HEK293 (cell line): Measurements from ENCODE around the gene MED10.

Source experiments
- CTCF ChIA-PET: fragments of 350-600 bp; formaldehyde crosslinking; extraction: SDS; loops from one replicate; lab custom pipeline; 2021; ENCODE audit warnings: antibody characterized with exemption; lab: Yijun Ruan, JAX
- POLR2A ChIA-PET: fragments of 300-600 bp; formaldehyde crosslinking; extraction: SDS; loops from one replicate; lab custom pipeline; 2020; ENCODE audit warnings: antibody characterized with exemption, inconsistent platforms; lab: Yijun Ruan, JAX
- H3K27ac ChIP-seq: fragments of 200-500 bp; sonication (Bioruptor generic); 2 replicates; pipeline ENCODE4 v1.5.1; 2014; ENCODE audit warnings: low read depth, low read length, control low read depth, inconsistent platforms; ENCODE audit errors: extremely low read depth
- H3K36me3 ChIP-seq, 2 experiments: fragments of 200-500 bp in 1 of 2; sonication (Bioruptor generic) in 1 of 2; 1 replicate in 1 of 2; 2 replicates in 1 of 2; pipeline ENCODE4 v1.5.1; 2014 to 2017; ENCODE audit warnings: inconsistent platforms in 2 of 2, low read length in 2 of 2; ENCODE audit not compliant: control insufficient read depth in 2 of 2, insufficient read depth in 1 of 2
- H3K4me1 ChIP-seq: fragments of 200-500 bp; sonication (Bioruptor generic); 2 replicates; pipeline ENCODE4 v1.5.1; 2014; ENCODE audit warnings: mild to moderate bottlenecking, low read length, inconsistent platforms; ENCODE audit not compliant: control insufficient read depth, insufficient read depth
- H3K4me3 ChIP-seq: 2 replicates; pipeline ENCODE4 v1.5.1; 2011; ENCODE audit warnings: low read depth, mild to moderate bottlenecking, control low read depth, low read length, moderate library complexity
- H3K9me3 ChIP-seq: fragments of 200-500 bp; sonication (Bioruptor generic); 2 replicates; pipeline ENCODE4 v1.5.1; 2014; ENCODE audit warnings: low read depth, low read length, inconsistent platforms; ENCODE audit not compliant: control insufficient read depth, insufficient read depth
- FEZF1 ChIP-seq: fragments of 450-650 bp; formaldehyde crosslinking; IDR thresholded peaks from 2 replicates; pipeline ENCODE4 v1.5.1; 2016; ENCODE audit warnings: missing biosample characterization, missing genetic modification characterization
- SP2 ChIP-seq: fragments of 450-650 bp; formaldehyde crosslinking; IDR thresholded peaks from 2 replicates; pipeline ENCODE4 v1.5.1; 2016; ENCODE audit warnings: missing biosample characterization, missing genetic modification characterization
- TCF7L2 ChIP-seq: IDR thresholded peaks from 2 replicates; pipeline ENCODE4 v1.6.1; 2011; ENCODE audit warnings: low read depth, mild to moderate bottlenecking, inconsistent platforms, low read length, moderate library complexity, borderline replicate concordance
- ZIC2 ChIP-seq: fragments of 450-650 bp; formaldehyde crosslinking; IDR thresholded peaks from 2 replicates; pipeline ENCODE4 v1.5.1; 2016; ENCODE audit warnings: missing biosample characterization, missing genetic modification characterization
- ZNF155 ChIP-seq: fragments of 450-650 bp; formaldehyde crosslinking; IDR thresholded peaks from 2 replicates; pipeline ENCODE4 v1.5.1; 2016; ENCODE audit warnings: missing biosample characterization, missing genetic modification characterization
- ZNF169 ChIP-seq: fragments of 450-650 bp; formaldehyde crosslinking; IDR thresholded peaks from 2 replicates; pipeline ENCODE4 v1.5.1; 2016; ENCODE audit warnings: missing biosample characterization, missing genetic modification characterization
- ZNF26 ChIP-seq: fragments of 450-650 bp; formaldehyde crosslinking; IDR thresholded peaks from 2 replicates; pipeline ENCODE4 v1.5.1; 2016; ENCODE audit warnings: missing biosample characterization, missing genetic modification characterization
- ZNF473 ChIP-seq: fragments of 450-650 bp; formaldehyde crosslinking; IDR thresholded peaks from 2 replicates; pipeline ENCODE4 v1.5.1; 2017; ENCODE audit warnings: missing biosample characterization, missing genetic modification characterization
- ZNF510 ChIP-seq: fragments of 450-650 bp; formaldehyde crosslinking; IDR thresholded peaks from 2 replicates; pipeline ENCODE4 v1.5.1; 2018; ENCODE audit warnings: mild to moderate bottlenecking, missing genetic modification characterization, missing biosample characterization; ENCODE audit not compliant: insufficient replicate concordance
- ZNF560 ChIP-seq: fragments of 450-650 bp; formaldehyde crosslinking; IDR thresholded peaks from 2 replicates; pipeline ENCODE4 v1.5.1; 2017; ENCODE audit warnings: missing biosample characterization, missing genetic modification characterization, borderline replicate concordance
- ZNF561 ChIP-seq: fragments of 450-650 bp; IDR thresholded peaks from 2 replicates; pipeline ENCODE4 v1.5.1; 2018; ENCODE audit warnings: missing biosample characterization, missing genetic modification characterization, borderline replicate concordance
- ZNF580 ChIP-seq: fragments of 450-650 bp; formaldehyde crosslinking; IDR thresholded peaks from 2 replicates; pipeline ENCODE4 v1.5.1; 2016; ENCODE audit warnings: missing biosample characterization, missing genetic modification characterization
- ZNF623 ChIP-seq: fragments of 450-650 bp; formaldehyde crosslinking; IDR thresholded peaks from 2 replicates; pipeline ENCODE4 v1.5.1; 2016; ENCODE audit warnings: missing biosample characterization, missing genetic modification characterization
- ZNF660 ChIP-seq: fragments of 450-650 bp; IDR thresholded peaks from 2 replicates; pipeline ENCODE4 v1.5.1; 2018; ENCODE audit warnings: missing biosample characterization, mild to moderate bottlenecking, missing genetic modification characterization
- ZSCAN16 ChIP-seq: fragments of 450-650 bp; formaldehyde crosslinking; IDR thresholded peaks from 2 replicates; pipeline ENCODE4 v1.5.1; 2016; ENCODE audit warnings: missing biosample characterization, missing genetic modification characterization
- TF ChIP-seq, protein P1 (sequence below): fragments of 450-650 bp; formaldehyde crosslinking; conservative IDR thresholded peaks from 2 replicates; pipeline ENCODE4 v1.5.1; 2016; ENCODE audit warnings: low read depth, missing biosample characterization, missing genetic modification characterization
- TF ChIP-seq, protein P2 (sequence below): fragments of 450-650 bp; formaldehyde crosslinking; IDR thresholded peaks from 2 replicates; pipeline ENCODE4 v1.5.1; 2016; ENCODE audit warnings: missing biosample characterization, missing genetic modification characterization

Gene MED10

GRCh38 chr5:6396043-6396442, 17.7 kb upstream of the MED10 start (continued):
- TF ChIP-seq ZNF561 (tag by site-specific recombination): no peak
- TF ChIP-seq, protein P1, sequence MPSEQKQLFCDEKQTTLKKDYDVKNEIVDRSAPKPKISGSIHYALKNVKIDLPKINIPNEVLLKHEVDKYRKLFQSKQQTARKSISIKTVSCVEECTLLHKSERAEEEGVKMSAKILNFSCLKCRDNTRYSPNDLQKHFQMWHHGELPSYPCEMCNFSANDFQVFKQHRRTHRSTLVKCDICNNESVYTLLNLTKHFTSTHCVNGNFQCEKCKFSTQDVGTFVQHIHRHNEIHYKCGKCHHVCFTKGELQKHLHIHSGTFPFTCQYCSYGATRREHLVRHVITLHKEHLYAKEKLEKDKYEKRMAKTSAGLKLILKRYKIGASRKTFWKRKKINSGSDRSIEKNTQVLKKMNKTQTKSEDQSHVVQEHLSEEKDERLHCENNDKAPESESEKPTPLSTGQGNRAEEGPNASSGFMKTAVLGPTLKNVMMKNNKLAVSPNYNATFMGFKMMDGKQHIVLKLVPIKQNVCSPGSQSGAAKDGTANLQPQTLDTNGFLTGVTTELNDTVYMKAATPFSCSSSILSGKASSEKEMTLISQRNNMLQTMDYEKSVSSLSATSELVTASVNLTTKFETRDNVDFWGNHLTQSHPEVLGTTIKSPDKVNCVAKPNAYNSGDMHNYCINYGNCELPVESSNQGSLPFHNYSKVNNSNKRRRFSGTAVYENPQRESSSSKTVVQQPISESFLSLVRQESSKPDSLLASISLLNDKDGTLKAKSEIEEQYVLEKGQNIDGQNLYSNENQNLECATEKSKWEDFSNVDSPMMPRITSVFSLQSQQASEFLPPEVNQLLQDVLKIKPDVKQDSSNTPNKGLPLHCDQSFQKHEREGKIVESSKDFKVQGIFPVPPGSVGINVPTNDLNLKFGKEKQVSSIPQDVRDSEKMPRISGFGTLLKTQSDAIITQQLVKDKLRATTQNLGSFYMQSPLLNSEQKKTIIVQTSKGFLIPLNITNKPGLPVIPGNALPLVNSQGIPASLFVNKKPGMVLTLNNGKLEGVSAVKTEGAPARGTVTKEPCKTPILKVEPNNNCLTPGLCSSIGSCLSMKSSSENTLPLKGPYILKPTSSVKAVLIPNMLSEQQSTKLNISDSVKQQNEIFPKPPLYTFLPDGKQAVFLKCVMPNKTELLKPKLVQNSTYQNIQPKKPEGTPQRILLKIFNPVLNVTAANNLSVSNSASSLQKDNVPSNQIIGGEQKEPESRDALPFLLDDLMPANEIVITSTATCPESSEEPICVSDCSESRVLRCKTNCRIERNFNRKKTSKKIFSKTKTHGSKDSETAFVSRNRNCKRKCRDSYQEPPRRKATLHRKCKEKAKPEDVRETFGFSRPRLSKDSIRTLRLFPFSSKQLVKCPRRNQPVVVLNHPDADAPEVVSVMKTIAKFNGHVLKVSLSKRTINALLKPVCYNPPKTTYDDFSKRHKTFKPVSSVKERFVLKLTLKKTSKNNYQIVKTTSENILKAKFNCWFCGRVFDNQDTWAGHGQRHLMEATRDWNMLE (tag by site-specific recombination): no peak
- TF ChIP-seq TCF7L2: no peak
- TF ChIP-seq ZNF473: no peak
- TF ChIP-seq ZNF580: no peak
- no peak for TF ChIP-seq ZNF169 (tag by site-specific recombination)

DNA sequence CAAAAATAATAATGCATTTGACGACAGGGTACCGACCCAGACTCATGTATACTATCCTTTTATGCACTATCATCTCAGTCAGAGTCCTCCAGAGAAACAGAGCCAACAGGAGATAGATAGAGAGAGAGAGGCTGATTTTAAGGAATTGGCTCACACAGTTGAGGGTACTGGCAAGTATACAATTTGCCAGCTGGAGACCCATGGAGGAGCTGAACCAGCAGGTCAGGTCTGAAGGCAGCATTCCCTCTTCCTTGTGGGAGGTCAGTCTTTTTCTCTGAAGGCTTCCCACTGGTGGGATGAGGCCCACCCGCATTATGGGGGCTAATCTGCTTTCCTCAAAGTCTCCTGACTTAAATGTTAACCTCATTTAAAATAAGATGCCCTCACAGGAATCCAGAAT, 17.3 kb upstream of the MED10 start:
- no peak overlapping the region for H3K27ac ChIP-seq
- H3K36me3 ChIP-seq: no peaks in the 10 kb centered on the region
- no peaks in the 10 kb centered on the region for H3K4me1 ChIP-seq
- no peak overlapping the region for H3K4me3 ChIP-seq
- TF ChIP-seq SP2 (tag by site-specific recombination) (no peak), ZSCAN16 (no peak), ZNF560 (tag by site-specific recombination) (no peak), ZNF510 (tag by site-specific recombination) (no peak), FEZF1 (tag by site-specific recombination) (no peak), ZNF26 (tag by site-specific recombination) (no peak)
- POLR2A ChIA-PET: no interaction called here
- CTCF ChIA-PET: interaction anchor here (0.6 kb wide), 1 partner anchor 341 kb away, joined by 3 read pairs; no protein-coding TSS in a partner anchor
- no peaks in the 10 kb centered on the region for H3K9me3 ChIP-seq

- Histone ChIP-seq H3K36me3 (no peaks in the 10 kb centered on the region), H3K4me1 (no peaks in the 10 kb centered on the region), H3K9me3 (no peaks in the 10 kb centered on the region), H3K4me3 (no peak overlapping the region), H3K27ac (no peak overlapping the region)
- TF ChIP-seq, protein P2, sequence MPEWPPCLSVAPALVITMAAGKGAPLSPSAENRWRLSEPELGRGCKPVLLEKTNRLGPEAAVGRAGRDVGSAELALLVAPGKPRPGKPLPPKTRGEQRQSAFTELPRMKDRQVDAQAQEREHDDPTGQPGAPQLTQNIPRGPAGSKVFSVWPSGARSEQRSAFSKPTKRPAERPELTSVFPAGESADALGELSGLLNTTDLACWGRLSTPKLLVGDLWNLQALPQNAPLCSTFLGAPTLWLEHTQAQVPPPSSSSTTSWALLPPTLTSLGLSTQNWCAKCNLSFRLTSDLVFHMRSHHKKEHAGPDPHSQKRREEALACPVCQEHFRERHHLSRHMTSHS: no peak
- TF ChIP-seq ZNF155 (no peak), ZIC2 (tag by site-specific recombination) (0 out of 2 replicates have a peak, but pooled peaks have one; percentile 7), ZNF623 (tag by site-specific recombination) (no peak), ZNF660 (no peak)
- CTCF ChIA-PET: interaction anchor here (0.5 to 0.6 kb wide), 2 partner anchors 40 to 341 kb away, joined by 3 read pairs; no protein-coding TSS in a partner anchor
- POLR2A ChIA-PET: no interaction called here
Observed at GRCh38 chr5:6395102-6395445, 16.7 kb upstream of the MED10 start.
